Glutamatergic neuron (in vitro differentiated cells): ENCODE measurements around the gene VPS45. TPM values are rescaled to one million over a fixed set of nuclear protein-coding genes. Genes with fewer than 3 reads are reported as not detected.

Experiments used
- DNase-seq: peaks from one replicate; pipeline ENCODE4 v3.0.0; 2022
- H3K27ac Mint-ChIP-seq: one replicate; pipeline ENCODE4 v1.8.0; 2020; ENCODE audit warnings: mild to moderate bottlenecking, mixed read lengths, inconsistent platforms; ENCODE audit not compliant: unreplicated experiment
- H3K27me3 Mint-ChIP-seq: one replicate; pipeline ENCODE4 v1.8.0; 2020; ENCODE audit warnings: mild to moderate bottlenecking, moderate library complexity, mixed read lengths, inconsistent platforms; ENCODE audit not compliant: unreplicated experiment
- H3K36me3 Mint-ChIP-seq: one replicate; pipeline ENCODE4 v1.8.0; 2020; ENCODE audit warnings: mild to moderate bottlenecking, mixed read lengths, inconsistent platforms; ENCODE audit not compliant: unreplicated experiment
- H3K4me1 Mint-ChIP-seq: one replicate; pipeline ENCODE4 v1.8.0; 2020; ENCODE audit warnings: mild to moderate bottlenecking, low read depth, mixed read lengths, inconsistent platforms; ENCODE audit not compliant: unreplicated experiment
- H3K4me3 Mint-ChIP-seq: one replicate; pipeline ENCODE4 v1.8.0; 2020; ENCODE audit warnings: mild to moderate bottlenecking, mixed read lengths, inconsistent platforms; ENCODE audit not compliant: unreplicated experiment
- H3K9me3 Mint-ChIP-seq: one replicate; pipeline ENCODE4 v1.8.0; 2020; ENCODE audit warnings: mild to moderate bottlenecking, moderate library complexity, mixed read lengths, inconsistent platforms; ENCODE audit not compliant: unreplicated experiment
- CTCF ChIP-seq: fragments of 200-600 bp; sonication (generic); IDR thresholded peaks from one replicate; pipeline ENCODE4 v1.5.0; 2021; ENCODE audit not compliant: partially characterized antibody, unreplicated experiment
- total RNA-seq: library from RNA; stranded (reverse); fragmentation: NEBNext Ultra II Directional; extraction: Animal tissue kit (Norgen Biotek cat#: 25700); gene quantifications from one replicate; pipeline ENCODE4 v1.2.1, GENCODE V29; 2021; ENCODE audit not compliant: unreplicated experiment

Gene VPS45
- total RNA-seq, 1 donor from 2014 or later, result 60.0 TPM

- DNase-seq, result no peak
- TF ChIP-seq CTCF, result no peak
- Mint-ChIP-seq H3K4me3 (no peak overlapping the region), H3K4me1 (no peaks in the 10 kb centered on the region), H3K36me3 (no peaks in the 10 kb centered on the region), H3K27ac (no peak overlapping the region), H3K9me3 (no peaks in the 10 kb centered on the region), H3K27me3 (peaks cover 2% of the 10 kb centered on the region)
These were observed 45.2 kb upstream of the VPS45 start for GRCh38 chr1:150022357-150022756.

DNA sequence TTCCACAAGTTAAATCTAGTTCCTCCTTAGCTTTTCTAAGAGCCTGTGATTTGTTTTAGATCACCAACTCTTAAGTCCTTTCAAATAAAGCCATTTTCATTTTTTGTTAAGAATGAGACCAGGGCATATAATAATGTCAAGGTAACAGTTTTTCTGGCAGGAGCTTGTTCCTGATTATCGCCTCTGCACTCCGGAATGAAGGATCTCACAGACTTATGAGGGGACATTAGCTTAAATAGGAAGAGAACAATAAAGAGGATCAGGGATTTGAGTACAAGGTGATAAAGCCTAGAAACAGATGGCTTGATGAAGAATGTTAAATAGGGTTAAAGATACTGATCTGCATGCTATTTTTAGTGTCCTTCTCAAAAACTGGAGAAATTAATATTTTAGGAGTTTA lies 43.4 kb upstream of the VPS45 start:
- Mint-ChIP-seq H3K9me3 (no peaks in the 10 kb centered on the region), H3K4me3 (no peak overlapping the region), H3K27me3 (peaks cover 2% of the 10 kb centered on the region), H3K4me1 (no peaks in the 10 kb centered on the region), H3K27ac (no peak overlapping the region), H3K36me3 (no peaks in the 10 kb centered on the region)
- TF ChIP-seq CTCF, result no peak
- no peak for DNase-seq

- DNase-seq, result no peak
- Mint-ChIP-seq H3K27ac (no peak overlapping the region), H3K9me3 (no peaks in the 10 kb centered on the region), H3K36me3 (no peaks in the 10 kb centered on the region), H3K4me3 (no peak overlapping the region), H3K4me1 (no peaks in the 10 kb centered on the region), H3K27me3 (peaks cover 2% of the 10 kb centered on the region)
- TF ChIP-seq CTCF, result no peak
These were observed 39.3 kb upstream of the VPS45 start for GRCh38 chr1:150028322-150028721.

DNA sequence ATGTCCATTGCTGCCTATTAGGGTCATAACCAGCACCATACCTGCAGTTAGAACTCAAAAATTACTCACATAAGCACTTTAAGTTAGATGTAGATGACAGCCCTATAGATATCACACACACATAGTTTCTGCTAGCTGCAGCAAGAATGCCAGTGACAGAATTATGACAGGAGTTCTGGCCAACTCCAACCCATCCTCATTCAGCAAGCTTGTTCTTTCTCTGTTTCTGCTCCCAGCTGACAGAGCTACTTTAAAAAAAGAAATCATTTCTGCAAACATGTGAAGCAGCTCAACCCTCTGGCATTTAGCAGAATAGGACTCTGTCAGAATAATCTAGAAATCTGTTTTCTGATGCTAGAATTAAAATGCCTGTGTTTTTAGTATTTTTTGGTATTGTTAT lies 33.2 kb upstream of the VPS45 start:
- no peaks in the 10 kb centered on the region for H3K27me3 Mint-ChIP-seq
- H3K4me1 Mint-ChIP-seq, result no peaks in the 10 kb centered on the region
- DNase-seq, result no peak
- TF ChIP-seq CTCF, result no peak
- no peak overlapping the region for H3K4me3 Mint-ChIP-seq
- no peaks in the 10 kb centered on the region for H3K36me3 Mint-ChIP-seq
- H3K9me3 Mint-ChIP-seq, result peaks cover 1% of the 10 kb centered on the region
- no peak overlapping the region for H3K27ac Mint-ChIP-seq

DNA sequence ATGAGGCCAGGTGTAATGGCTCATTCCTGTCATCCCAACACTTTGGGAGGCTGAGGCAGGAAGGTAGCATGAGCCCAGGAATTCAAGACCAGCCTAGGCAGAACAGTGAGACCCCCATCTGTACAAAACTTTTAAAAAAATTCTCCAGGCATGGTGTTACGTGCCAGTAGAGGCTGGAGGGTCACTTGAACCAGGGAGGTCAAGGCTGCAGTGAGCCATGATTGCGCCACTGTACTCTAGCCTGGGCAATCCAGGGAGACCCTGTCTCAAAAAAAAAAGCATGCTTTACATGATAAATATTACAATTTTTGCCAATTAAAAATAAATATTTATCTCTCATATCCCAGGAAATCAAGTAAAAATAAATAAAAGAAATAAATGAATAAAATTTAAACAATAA lies 17.6 kb upstream of the VPS45 start:
- peaks cover 1% of the 10 kb centered on the region for H3K9me3 Mint-ChIP-seq
- H3K27ac Mint-ChIP-seq, result no peak overlapping the region
- no peak for DNase-seq
- no peaks in the 10 kb centered on the region for H3K27me3 Mint-ChIP-seq
- TF ChIP-seq CTCF, result no peak
- H3K4me1 Mint-ChIP-seq, result no peaks in the 10 kb centered on the region
- H3K4me3 Mint-ChIP-seq, result no peak overlapping the region
- no peaks in the 10 kb centered on the region for H3K36me3 Mint-ChIP-seq
